Measurements from ENCODE around the gene RHBDF1.

DNA sequence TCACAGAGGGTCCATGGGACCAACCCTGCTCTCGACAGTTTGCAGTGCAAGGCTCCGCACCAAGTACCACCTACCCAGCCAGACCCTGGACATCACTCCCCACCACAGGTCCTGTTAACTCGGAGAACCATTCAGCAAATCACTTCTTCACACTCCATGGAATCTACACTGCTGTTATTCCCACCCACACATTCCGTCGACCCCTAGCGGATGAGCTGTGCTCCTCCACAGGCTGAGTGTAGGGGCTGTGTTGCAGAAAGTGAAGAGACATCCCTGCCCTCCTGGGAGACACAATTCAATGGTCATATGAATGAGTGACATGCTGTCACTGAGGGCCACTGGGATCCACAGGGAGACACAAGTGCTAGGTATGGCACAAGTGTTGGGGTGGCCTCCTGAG, 33.1 kb upstream of the RHBDF1 start:
- TF ChIP-seq CTCF (conservative IDR thresholded peaks at IDR 0.05; ENCODE audit: low read depth, low read length) (no peak), EZH2 (IDR thresholded peaks at IDR 0.05; ENCODE audit: borderline replicate concordance, low read depth, low read length, poor library complexity, severe bottlenecking) (no peak)
